T1000 (cell line): Measurements from ENCODE around the gene VKORC1.
A peak's percentile ranks its signal among the peaks of the same experiment; 100 is the strongest.

Source experiments
- DNase-seq: peaks from one replicate; lab custom pipeline; 2025; ENCODE audit warnings: mixed read lengths; lab: John Stamatoyannopoulos, UW

Gene VKORC1

GRCh38 chr16:31082368-31083045 is 12.1 kb downstream of the VKORC1 start:
- DNase-seq = no peak

DNA sequence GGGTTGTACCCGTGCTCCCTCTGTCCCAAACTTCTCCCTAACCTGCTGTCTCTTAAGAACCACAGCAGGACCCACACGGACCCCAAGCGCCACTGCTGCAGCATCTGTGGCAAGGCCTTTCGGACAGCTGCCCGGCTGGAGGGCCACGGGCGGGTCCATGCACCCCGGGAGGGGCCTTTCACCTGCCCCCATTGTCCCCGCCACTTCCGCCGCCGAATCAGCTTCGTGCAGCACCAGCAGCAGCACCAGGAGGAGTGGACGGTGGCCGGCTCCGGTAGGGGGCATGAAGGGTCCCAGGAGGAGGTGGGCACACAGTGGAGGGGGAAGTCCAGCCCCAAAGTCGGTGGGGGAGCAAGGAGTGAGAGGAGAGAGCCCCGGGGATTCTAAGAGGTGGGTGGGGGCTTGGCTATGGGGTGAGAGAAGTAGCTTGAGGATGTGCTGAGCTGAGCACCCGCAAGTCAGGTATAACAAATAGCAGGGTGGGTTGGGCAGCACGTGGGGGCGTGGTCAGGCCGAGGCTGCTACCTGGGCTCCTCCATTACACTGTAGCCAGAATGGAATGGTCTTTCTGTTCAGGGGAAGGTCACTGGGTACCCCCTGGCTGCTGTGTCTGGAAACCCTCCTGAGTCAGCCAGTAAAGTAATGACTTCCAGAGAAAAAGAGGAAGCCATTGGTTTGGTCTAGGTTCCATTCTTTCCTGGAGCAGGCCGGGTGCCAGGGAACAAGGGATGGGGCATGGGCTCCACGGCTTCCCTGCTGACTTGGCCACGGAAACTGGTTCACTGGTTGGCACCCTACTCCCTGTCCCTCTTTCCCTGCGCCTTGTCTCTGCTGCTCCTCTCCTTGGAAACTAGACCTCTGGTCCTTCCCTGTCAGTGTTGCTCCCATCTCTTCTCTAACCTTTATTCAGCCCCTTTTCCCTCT is 12.9 kb downstream of the VKORC1 start:
- no peak for DNase-seq

DNA sequence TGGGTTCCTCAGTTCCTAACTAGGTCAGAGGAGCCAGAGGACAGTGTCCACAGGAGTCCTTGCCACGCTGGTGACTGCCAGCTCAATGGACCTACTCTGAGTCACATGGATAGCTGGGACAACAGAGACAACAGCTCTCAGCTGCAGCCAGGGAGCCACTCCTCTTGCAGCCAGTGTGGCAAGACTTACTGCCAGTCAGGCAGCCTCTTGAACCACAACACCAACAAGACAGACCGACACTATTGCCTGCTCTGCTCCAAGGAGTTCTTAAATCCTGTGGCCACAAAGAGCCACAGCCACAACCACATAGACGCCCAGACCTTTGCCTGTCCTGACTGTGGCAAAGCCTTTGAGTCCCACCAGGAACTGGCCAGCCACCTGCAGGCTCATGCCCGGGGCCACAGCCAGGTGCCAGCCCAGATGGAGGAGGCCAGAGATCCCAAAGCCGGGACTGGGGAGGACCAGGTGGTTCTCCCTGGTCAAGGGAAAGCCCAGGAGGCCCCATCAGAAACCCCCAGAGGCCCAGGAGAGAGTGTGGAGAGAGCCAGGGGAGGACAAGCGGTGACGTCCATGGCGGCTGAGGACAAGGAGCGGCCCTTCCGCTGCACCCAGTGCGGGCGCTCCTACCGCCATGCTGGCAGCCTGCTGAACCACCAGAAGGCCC is 13.7 kb downstream of the VKORC1 start:
- DNase-seq = no peak

DNA sequence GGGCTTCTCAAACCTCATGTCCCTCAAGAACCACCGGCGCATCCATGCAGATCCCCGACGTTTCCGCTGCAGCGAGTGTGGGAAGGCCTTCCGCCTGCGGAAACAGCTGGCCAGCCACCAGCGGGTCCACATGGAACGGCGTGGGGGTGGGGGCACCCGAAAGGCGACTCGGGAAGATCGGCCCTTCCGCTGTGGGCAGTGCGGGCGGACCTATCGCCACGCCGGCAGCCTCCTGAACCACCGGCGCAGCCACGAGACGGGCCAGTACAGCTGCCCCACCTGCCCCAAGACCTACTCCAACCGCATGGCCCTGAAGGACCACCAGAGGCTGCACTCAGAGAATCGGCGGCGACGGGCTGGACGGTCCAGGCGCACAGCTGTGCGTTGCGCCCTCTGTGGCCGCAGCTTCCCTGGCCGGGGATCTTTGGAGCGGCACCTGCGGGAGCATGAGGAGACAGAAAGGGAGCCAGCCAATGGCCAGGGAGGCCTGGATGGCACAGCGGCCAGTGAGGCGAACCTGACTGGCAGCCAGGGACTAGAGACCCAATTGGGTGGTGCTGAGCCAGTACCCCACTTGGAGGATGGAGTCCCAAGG is 14.5 kb downstream of the VKORC1 start:
- DNase-seq = no peak

DNA sequence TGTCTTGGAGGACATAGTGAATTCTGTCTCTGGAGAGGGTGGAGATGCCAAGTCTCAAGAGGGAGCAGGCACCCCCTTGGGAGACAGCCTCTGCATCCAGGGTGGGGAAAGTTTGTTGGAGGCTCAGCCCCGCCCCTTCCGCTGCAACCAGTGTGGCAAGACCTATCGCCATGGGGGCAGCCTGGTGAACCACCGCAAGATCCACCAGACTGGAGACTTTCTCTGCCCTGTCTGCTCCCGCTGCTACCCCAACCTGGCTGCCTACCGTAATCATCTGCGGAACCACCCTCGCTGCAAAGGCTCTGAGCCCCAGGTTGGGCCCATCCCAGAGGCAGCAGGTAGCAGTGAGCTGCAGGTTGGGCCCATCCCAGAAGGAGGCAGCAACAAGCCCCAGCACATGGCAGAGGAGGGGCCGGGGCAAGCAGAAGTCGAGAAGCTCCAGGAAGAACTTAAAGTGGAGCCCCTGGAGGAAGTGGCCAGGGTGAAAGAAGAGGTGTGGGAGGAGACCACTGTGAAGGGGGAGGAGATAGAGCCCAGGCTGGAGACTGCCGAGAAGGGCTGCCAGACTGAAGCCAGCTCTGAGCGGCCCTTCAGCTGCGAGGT is 15.2 kb downstream of the VKORC1 start:
- no peak for DNase-seq

- no peak for DNase-seq
Observed at GRCh38 chr16:31078597-31079341, 15.8 kb downstream of the VKORC1 start.

DNA sequence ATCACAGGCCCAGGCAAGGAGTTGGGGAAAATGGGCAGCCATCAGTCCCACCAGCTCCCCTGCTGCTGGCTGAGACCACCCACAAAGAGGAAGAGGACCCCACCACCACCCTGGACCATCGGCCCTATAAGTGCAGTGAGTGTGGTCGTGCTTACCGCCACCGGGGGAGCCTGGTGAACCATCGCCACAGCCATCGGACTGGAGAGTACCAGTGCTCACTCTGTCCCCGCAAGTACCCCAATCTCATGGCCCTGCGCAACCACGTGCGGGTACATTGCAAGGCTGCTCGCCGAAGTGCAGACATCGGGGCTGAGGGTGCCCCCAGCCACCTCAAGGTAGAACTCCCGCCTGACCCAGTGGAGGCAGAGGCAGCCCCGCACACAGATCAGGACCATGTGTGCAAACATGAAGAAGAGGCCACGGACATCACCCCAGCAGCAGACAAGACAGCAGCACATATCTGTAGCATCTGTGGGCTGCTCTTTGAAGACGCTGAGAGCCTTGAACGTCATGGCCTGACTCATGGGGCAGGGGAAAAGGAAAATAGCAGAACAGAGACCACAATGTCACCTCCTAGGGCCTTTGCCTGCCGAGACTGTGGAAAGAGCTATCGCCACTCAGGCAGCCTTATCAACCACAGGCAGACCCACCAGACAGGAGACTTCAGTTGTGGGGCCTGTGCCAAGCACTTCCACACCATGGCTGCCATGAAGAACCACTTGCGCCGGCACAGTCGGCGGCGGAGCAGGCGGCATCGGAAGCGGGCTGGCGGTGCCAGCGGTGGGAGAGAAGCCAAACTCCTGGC is 16.8 kb downstream of the VKORC1 start:
- DNase-seq = no peak

DNA sequence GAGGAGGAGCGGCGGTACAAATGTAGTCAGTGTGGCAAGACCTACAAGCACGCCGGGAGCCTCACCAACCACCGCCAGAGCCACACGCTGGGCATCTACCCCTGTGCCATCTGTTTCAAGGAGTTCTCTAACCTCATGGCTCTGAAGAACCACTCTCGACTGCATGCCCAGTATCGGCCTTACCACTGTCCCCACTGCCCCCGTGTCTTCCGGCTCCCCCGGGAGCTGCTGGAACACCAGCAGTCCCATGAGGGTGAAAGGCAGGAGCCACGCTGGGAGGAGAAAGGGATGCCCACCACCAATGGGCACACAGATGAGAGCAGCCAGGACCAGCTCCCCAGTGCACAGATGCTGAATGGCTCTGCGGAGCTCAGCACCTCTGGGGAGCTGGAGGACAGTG is 17.6 kb downstream of the VKORC1 start:
- no peak for DNase-seq

GRCh38 chr16:31076319-31076718 is 18.3 kb downstream of the VKORC1 start:
- no peak for DNase-seq

DNA sequence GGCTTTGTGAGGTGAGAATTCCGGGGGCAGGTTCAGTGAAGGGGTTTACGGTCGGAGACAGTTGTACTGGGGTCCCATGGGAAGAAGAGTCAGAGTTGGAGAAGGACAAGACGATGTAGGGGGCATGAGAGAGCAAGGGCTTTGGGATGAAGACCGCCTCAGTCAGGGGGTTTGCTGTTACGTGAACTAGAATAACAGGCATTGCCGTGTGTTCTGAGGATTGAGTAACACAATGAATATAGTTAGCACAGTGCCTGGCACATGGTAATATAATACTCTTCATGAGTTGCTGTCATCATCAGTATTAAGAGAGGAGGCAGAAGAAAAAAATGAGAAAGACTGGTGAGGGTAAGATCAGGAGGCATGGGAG is 19.8 kb downstream of the VKORC1 start:
- DNase-seq = no peak

GRCh38 chr16:31073970-31074813 is 20.4 kb downstream of the VKORC1 start, which contains the start of the genes ZNF646 and ZNF668:
Gene ZNF646 (plus strand): TSS chr16:31074422. CDS start chr16:31076325, 1,903 bp downstream.
Gene ZNF668 (minus strand): TSS chr16:31074240. CDS start chr16:31064459, 9,781 bp downstream.
- peak; percentile 96 for DNase-seq

GRCh38 chr16:31073142-31073969 is 21.2 kb downstream of the VKORC1 start:
- DNase-seq = peak; percentile 88

DNA sequence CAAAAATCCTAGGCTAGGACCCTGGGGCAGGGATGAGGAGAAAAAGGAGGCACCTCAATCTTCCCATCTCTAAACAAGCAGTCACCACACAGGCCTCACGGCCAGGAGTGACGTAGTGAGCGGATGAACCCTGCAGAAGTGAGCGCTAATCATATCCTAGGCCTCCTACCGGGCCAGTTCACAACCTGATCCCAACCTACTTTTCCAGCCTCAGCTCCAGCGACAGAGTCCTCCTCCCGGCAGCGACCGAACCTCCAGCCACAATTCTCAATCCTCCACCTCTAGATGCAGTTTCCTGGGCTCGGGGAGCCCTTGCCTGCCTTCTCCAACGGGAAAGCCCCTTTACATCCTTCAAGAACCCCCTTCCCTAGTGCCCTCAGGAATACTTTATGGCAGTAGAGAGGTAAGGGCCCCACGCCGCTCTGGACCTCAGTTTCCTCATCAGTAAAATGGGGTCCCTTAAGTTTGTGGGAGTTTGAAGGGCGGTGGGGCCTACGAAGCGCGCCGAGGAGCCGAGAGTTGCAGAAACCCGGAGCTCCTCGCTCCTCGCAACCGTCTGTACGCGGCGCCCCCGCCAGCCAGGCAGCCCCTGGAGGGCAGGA is 22.0 kb downstream of the VKORC1 start:
- DNase-seq = no peak

- no peak for DNase-seq
Observed at GRCh38 chr16:31071861-31072260, 22.7 kb downstream of the VKORC1 start.

GRCh38 chr16:31067342-31067741 is 27.3 kb downstream of the VKORC1 start:
- no peak for DNase-seq

DNA sequence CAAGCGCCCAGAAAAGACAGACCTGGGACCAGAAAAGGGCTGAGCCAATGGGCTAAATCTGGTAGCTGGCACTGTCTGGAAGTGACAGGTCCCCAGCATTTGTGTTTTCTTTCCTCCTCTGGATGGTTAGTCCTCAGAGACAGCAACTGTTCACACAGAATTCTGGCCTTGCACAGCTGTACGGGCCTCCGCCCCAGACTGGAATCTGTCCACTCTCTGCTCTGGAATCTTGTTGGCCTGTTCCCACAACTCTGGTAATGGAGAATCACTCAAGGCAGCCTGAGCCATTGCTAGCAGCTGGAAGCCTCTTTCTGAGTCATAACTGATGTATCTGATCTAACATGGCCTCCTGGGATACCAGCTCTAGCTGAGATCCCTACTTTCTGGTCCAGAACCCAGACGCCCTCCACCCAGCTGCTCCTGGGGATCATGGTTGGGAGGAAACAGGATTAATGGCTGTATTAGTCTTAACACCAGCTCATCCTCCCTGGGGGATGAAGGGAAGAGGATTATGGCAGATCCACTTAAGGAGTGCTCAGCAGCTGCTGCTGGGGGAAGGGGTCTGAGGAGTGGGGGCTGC is 29.6 kb downstream of the VKORC1 start:
- DNase-seq = peak; percentile 48

DNA sequence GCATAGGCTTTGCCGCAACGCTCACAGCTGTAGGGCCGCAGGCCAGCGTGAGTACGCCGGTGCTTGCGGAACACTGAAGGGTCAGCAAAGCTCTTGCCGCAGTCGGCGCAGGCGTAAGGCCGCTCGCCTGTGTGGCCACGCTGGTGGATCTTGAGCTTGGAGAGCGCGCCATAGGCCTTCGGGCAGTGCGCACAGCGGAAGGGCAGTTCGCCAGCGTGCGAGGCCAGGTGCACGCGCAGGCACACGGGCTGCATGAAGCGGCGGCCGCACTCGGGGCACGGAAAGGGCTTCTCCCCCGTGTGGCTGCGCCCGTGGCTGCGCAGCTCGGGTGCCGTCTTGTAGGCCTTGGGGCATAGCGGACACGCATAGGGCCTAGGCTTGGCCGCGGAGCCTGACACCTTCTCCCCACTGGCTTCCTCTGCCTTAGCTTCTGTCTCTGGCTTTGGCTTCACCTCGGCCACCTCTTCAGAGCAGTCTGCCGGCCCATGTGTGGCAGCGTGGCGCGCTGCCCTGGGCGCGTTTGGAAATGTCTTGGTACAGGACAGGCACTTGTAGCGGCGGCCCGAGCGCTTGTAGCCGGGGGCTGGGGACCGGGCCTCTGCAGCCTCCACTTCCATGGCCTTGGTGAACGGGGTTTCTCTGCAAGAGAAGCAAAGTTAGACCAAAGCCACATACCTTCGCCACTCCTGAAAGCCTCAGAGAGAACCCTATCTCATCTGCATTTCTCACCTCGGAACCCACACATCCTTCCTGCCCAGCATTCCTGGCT is 30.6 kb downstream of the VKORC1 start:
- no peak for DNase-seq
